ENCODE measurements around the gene COL6A2. TPM values are rescaled to one million over a fixed set of nuclear protein-coding genes. Genes with fewer than 3 reads are reported as not detected.

COL6A2 gene
- total RNA-seq, 1 donor from 2014 or later = 120 TPM

DNA sequence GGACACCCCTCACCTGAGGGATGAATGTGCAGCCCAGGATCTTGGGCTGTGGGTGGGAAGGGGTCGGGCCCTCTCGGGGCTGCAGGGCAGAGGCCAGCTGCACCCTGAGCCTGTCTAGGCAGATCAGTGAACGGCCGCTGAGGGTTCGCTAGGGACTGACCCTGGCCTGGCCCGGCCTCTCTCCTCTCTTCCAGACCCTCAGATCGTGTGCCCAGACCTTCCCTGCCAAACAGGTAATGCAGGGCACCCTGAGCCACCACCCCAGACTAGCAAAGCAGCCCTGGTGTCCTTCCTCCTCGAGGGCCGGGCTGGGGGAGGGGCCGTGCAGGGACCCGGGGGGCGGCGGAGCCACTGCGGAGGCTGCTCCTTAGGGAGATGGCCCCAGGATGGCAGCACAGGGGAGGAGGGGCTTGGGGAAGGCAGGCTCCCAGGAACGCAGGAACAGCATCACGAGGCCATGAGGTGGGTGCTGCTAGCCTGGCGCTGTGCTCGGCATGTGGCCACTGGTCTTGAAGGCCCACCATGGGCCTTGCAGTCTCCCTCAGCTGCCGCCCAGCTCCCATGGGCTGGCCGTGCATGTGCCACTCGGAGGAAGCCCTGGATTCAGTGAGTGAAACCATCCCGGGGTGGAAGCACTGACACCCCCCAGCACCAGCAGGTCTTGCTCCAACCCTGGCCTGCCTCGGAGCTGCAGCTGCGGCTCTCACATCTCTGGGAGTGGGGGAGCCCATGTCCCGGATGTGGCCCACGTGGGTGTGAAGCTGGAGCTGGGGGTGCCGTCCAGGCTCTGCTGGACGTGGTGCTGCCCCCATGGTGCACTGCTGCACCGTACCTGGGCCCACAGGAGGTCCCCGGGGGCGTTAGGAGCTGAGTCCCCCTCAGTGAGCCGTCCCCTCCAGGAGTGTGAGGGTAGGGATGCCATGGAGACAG, 28.7 kb downstream of the COL6A2 start:
- H4K20me1 ChIP-seq (ENCODE audit: insufficient read depth, low read length) = peaks cover 90% of the 10 kb centered on the region
- Mint-ChIP-seq H3K36me3 (ENCODE audit: low read depth, unreplicated experiment) (peaks cover 8% of the 10 kb centered on the region), H3K4me1 (ENCODE audit: low read depth, unreplicated experiment) (peaks cover 4% of the 10 kb centered on the region), H3K9me3 (ENCODE audit: unreplicated experiment) (no peaks in the 10 kb centered on the region), H3K4me3 (ENCODE audit: unreplicated experiment) (no peak overlapping the region), H3K27ac (ENCODE audit: unreplicated experiment) (no peak overlapping the region), H3K27me3 (ENCODE audit: low read depth, unreplicated experiment) (no peaks in the 10 kb centered on the region)
- H3K36me3 ChIP-seq (ENCODE audit: insufficient read depth, low read length) = peaks cover 31% of the 10 kb centered on the region
- H3K4me2 ChIP-seq (ENCODE audit: low read length) = no peak overlapping the region
- DNase-seq (ENCODE audit: low read depth) (no peak), FAIRE-seq (no peak)
- no peaks in the 10 kb centered on the region for H3K9me3 ChIP-seq (ENCODE audit: insufficient read depth, low read depth, low read length)
- H3K79me2 ChIP-seq (ENCODE audit: insufficient read depth, low read length) = peaks cover 30% of the 10 kb centered on the region
- H3K27me3 ChIP-seq (ENCODE audit: insufficient read depth, low read length) = no peaks in the 10 kb centered on the region
- no peak overlapping the region for H3K9ac ChIP-seq (ENCODE audit: low read length)
- peaks cover 16% of the 10 kb centered on the region for H3K4me1 ChIP-seq (ENCODE audit: insufficient read depth, low read length)
- H2AFZ ChIP-seq (ENCODE audit: low read depth, low read length) = no peak overlapping the region
- no peak overlapping the region for H3K27ac ChIP-seq (ENCODE audit: low read depth, low read length)
- H3K4me3 ChIP-seq (ENCODE audit: insufficient read depth, low read depth, low read length) = no peak overlapping the region
- TF ChIP-seq, protein P1, sequence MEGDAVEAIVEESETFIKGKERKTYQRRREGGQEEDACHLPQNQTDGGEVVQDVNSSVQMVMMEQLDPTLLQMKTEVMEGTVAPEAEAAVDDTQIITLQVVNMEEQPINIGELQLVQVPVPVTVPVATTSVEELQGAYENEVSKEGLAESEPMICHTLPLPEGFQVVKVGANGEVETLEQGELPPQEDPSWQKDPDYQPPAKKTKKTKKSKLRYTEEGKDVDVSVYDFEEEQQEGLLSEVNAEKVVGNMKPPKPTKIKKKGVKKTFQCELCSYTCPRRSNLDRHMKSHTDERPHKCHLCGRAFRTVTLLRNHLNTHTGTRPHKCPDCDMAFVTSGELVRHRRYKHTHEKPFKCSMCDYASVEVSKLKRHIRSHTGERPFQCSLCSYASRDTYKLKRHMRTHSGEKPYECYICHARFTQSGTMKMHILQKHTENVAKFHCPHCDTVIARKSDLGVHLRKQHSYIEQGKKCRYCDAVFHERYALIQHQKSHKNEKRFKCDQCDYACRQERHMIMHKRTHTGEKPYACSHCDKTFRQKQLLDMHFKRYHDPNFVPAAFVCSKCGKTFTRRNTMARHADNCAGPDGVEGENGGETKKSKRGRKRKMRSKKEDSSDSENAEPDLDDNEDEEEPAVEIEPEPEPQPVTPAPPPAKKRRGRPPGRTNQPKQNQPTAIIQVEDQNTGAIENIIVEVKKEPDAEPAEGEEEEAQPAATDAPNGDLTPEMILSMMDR (IDR thresholded peaks at IDR 0.05; ENCODE audit: insufficient read depth, low read depth, low read length) = no peak
- no peak for TF ChIP-seq EZH2 (IDR thresholded peaks at IDR 0.05; ENCODE audit: insufficient read depth, low read length)

DNA sequence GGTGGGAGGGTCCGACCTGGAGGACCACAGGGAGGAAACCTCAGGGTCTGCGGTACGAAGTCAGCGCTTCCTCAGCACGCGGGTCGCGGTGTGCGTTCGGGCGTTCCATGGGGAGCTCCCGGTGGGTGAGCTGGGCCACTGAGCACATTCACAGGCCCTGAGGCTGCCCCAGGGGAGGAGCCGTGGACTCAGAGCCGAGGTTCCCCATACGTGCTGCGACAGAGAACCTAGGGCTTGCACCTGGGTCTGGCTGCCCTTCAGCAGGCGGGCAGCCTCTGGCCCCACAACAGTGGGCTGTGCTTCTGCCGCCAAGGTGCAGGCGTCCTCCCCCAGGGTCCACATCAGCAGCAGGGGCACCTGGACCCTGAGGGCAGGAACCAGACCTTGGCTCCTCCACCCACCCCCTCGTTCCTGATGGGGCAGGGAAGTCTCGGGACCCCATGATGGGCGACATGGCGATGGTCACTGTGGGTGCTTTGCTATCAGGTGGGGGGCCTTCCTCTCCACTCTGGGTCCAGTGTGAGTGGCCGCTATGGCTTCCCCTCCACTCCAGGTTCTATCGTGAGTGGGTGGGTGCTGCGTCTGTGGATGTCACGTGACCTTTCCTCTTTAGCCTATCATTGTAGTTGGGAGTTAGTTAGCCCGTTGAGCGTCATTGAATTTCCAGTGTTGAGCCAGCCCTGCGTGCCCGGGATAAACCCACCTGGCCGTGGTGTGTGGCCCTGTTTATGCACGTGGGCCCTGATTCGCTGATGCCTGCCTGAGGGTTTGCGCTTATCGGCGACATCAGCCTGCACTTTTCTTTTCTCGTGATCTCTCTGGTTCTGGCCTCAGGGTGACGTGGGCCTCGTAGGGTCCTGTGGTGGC, 29.6 kb downstream of the COL6A2 start:
- Histone ChIP-seq H3K9ac (ENCODE audit: low read length) (no peak overlapping the region), H3K27me3 (ENCODE audit: insufficient read depth, low read length) (no peaks in the 10 kb centered on the region), H3K79me2 (ENCODE audit: insufficient read depth, low read length) (peaks cover 30% of the 10 kb centered on the region), H3K4me2 (ENCODE audit: low read length) (no peak overlapping the region), H3K36me3 (ENCODE audit: insufficient read depth, low read length) (peaks cover 31% of the 10 kb centered on the region), H4K20me1 (ENCODE audit: insufficient read depth, low read length) (peaks cover 83% of the 10 kb centered on the region), H3K4me3 (ENCODE audit: insufficient read depth, low read depth, low read length) (no peak overlapping the region), H3K9me3 (ENCODE audit: insufficient read depth, low read depth, low read length) (no peaks in the 10 kb centered on the region), H2AFZ (ENCODE audit: low read depth, low read length) (no peak overlapping the region), H3K4me1 (ENCODE audit: insufficient read depth, low read length) (peaks cover 7% of the 10 kb centered on the region), H3K27ac (ENCODE audit: low read depth, low read length) (no peak overlapping the region)
- H3K9me3 Mint-ChIP-seq (ENCODE audit: unreplicated experiment) = no peaks in the 10 kb centered on the region
- H3K4me1 Mint-ChIP-seq (ENCODE audit: low read depth, unreplicated experiment) = no peaks in the 10 kb centered on the region
- H3K4me3 Mint-ChIP-seq (ENCODE audit: unreplicated experiment) = peak overlapping the region; percentile 23
- no peak overlapping the region for H3K27ac Mint-ChIP-seq (ENCODE audit: unreplicated experiment)
- no peak for FAIRE-seq
- no peaks in the 10 kb centered on the region for H3K27me3 Mint-ChIP-seq (ENCODE audit: low read depth, unreplicated experiment)
- no peak for DNase-seq (ENCODE audit: low read depth)
- TF ChIP-seq EZH2 (IDR thresholded peaks at IDR 0.05; ENCODE audit: insufficient read depth, low read length) = no peak
- TF ChIP-seq, protein P1 (IDR thresholded peaks at IDR 0.05; ENCODE audit: insufficient read depth, low read depth, low read length) = no peak
- H3K36me3 Mint-ChIP-seq (ENCODE audit: low read depth, unreplicated experiment) = peaks cover 8% of the 10 kb centered on the region

Measured in astrocyte (in vitro differentiated cells and primary cell).